Thyroid gland (tissue), 4 donors: ENCODE results near the gene RHOT1. TPM values are rescaled to one million over a fixed set of nuclear protein-coding genes. Genes with fewer than 3 reads are reported as not detected.

Experiments used
- DNase-seq, 2 donors: peaks; one replicate each; pipeline ENCODE4 v3.0.0-alpha.2; 2019
- H3K27ac ChIP-seq, 3 donors: fragments of 200-600 bp; sonication (generic); 1 replicate in 2 of 3; 2 replicates in 1 of 3; pipeline ENCODE4 v1.5.1; 2016 to 2019; ENCODE audit warnings: mild to moderate bottlenecking in 1 of 3, moderate library complexity in 1 of 3
- H3K27me3 ChIP-seq: fragments of 200-600 bp; sonication (generic); one replicate; pipeline ENCODE4 v1.5.1; 2019
- H3K36me3 ChIP-seq, 2 donors: fragments of 200-600 bp; sonication (generic); one replicate each; pipeline ENCODE4 v1.5.1; 2016 to 2019
- H3K4me1 ChIP-seq, 2 donors: fragments of 200-600 bp; sonication (generic); one replicate each; pipeline ENCODE4 v1.5.1; 2017 to 2019
- H3K4me3 ChIP-seq, 3 donors: fragments of 200-600 bp; sonication (generic); replicated peaks in 1 of 3; 1 replicate in 2 of 3; 2 replicates in 1 of 3; pipeline ENCODE4 v1.5.1; 2016; ENCODE audit warnings: mild to moderate bottlenecking in 1 of 3
- H3K9me3 ChIP-seq: fragments of 200-600 bp; sonication (generic); one replicate; pipeline ENCODE4 v1.5.1; 2017
- POLR2A ChIP-seq, 2 donors: fragments of 450-650 bp; IDR thresholded peaks; one replicate each; pipeline ENCODE4 v1.6.1; 2017; ENCODE audit warnings: antibody characterized with exemption in 2 of 2, mild to moderate bottlenecking in 2 of 2, moderate library complexity in 1 of 2
- WGBS, 2 donors: methylation state at CpG; one replicate each; pipeline ENCODE4 v1.1.5; 2017; 5-methylcytosine and 5-hydroxymethylcytosine counted together
- intact Hi-C: fragments of 100-400 bp; cut with DNase I; formaldehyde crosslinking; loops from one replicate; pipeline ENCODE4 v1.15.1; 2023
- total RNA-seq, 4 donors: library from RNA; depleted of rRNA; stranded (reverse); fragments of >200 nt; gene quantifications; one replicate each; pipeline ENCODE4 v1.2.3, GENCODE V29; 2016
- TF ChIP-seq, protein P1 (sequence below), 6 experiments: fragments of 200-600 bp in 3 of 6; fragments of 450-650 bp in 3 of 6; sonication (generic) in 3 of 6; IDR thresholded peaks; one replicate each; pipeline ENCODE4 v1.5.1; 2016 to 2019; ENCODE audit warnings: antibody characterized with exemption in 6 of 6, mild to moderate bottlenecking in 2 of 6, inconsistent platforms in 1 of 6, moderate library complexity in 1 of 6

RHOT1 gene
- total RNA-seq, 4 donors from 2014 or later, result 45.1 to 59.1 (median 51.4) TPM

DNA sequence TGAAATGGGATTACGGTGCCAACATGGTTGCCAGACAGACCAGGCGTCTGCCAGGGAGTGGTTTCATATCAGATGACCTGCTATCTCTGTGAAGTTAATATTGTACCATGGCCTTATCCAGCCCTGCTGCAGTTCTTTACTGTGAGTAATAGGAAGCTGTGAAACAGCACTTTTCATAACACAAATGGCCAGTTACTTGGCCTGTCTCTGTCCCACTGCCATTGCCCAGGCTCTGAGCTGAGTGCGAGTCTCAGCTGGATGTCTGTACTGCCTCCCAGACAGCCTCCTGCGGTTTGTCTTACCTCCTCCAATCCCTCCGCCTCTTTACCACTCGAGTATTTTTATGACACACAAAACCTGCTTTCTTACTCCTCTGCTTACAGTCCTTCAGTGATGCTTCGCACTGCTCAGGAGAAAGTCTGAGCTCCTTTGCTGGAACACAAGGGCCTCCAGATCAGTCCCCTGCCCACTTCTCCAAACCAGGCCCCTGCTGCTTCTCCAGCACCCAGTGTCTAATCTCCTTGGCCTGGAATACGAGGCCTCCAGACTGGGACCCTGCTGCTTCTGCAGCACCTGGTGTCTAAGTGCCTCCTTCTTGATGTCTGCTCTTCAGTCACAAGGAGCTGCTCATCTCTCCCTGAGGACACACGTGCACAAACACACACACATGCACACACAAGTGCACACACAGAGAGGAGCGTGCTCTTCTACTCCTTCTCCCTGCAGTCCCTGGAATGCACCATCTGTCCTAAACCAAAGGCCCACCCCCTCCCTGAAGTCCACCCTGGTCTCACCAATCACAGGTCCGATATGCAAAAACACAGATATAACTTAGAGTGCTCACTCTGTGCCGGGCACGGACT lies 17.1 kb upstream of the RHOT1 start:
- intact Hi-C loops, result no loop called here
- no peak for DNase-seq
- TF ChIP-seq, protein P1, sequence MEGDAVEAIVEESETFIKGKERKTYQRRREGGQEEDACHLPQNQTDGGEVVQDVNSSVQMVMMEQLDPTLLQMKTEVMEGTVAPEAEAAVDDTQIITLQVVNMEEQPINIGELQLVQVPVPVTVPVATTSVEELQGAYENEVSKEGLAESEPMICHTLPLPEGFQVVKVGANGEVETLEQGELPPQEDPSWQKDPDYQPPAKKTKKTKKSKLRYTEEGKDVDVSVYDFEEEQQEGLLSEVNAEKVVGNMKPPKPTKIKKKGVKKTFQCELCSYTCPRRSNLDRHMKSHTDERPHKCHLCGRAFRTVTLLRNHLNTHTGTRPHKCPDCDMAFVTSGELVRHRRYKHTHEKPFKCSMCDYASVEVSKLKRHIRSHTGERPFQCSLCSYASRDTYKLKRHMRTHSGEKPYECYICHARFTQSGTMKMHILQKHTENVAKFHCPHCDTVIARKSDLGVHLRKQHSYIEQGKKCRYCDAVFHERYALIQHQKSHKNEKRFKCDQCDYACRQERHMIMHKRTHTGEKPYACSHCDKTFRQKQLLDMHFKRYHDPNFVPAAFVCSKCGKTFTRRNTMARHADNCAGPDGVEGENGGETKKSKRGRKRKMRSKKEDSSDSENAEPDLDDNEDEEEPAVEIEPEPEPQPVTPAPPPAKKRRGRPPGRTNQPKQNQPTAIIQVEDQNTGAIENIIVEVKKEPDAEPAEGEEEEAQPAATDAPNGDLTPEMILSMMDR (IDR thresholded peaks at IDR 0.05), result no peak
- no peak for TF ChIP-seq POLR2A (IDR thresholded peaks at IDR 0.05)
- no peaks in the 10 kb centered on the region for H3K9me3 ChIP-seq
- no peaks in the 10 kb centered on the region for H3K36me3 ChIP-seq
- peaks cover 8 to 11% of the 10 kb centered on the region in 2 donors for H3K4me1 ChIP-seq
- H3K4me3 ChIP-seq, result no peak overlapping the region
- H3K27ac ChIP-seq, result no peak overlapping the region
- no peaks in the 10 kb centered on the region for H3K27me3 ChIP-seq
- WGBS, 2 donors, result 83 to 85% methylated on average over 13 of the region's 13 CpGs

GRCh38 chr17:32125848-32126153 lies 16.5 kb upstream of the RHOT1 start:
- H3K27me3 ChIP-seq, result no peaks in the 10 kb centered on the region
- intact Hi-C loops, result no loop called here
- H3K4me1 ChIP-seq, result peaks cover 8 to 11% of the 10 kb centered on the region in 2 donors
- no peak overlapping the region for H3K4me3 ChIP-seq
- no peak overlapping the region for H3K27ac ChIP-seq
- H3K36me3 ChIP-seq, result no peaks in the 10 kb centered on the region
- DNase-seq, result no peak
- TF ChIP-seq, protein P1 (IDR thresholded peaks at IDR 0.05), result no peak
- TF ChIP-seq POLR2A (IDR thresholded peaks at IDR 0.05), result no peak
- 95% methylated on average over 2 of the region's 2 CpGs for WGBS, 2 donors
- no peaks in the 10 kb centered on the region for H3K9me3 ChIP-seq

GRCh38 chr17:32126325-32126724 lies 16.0 kb upstream of the RHOT1 start:
- WGBS, 2 donors, result 73 to 76% methylated on average over 4 of the region's 4 CpGs
- Histone ChIP-seq H3K9me3 (no peaks in the 10 kb centered on the region), H3K27ac (no peak overlapping the region), H3K27me3 (no peaks in the 10 kb centered on the region), H3K4me1 (peaks cover 8 to 11% of the 10 kb centered on the region in 2 donors), H3K4me3 (no peak overlapping the region), H3K36me3 (no peaks in the 10 kb centered on the region)
- DNase-seq, result no peak
- intact Hi-C loops, result no loop called here
- no peak for TF ChIP-seq POLR2A (IDR thresholded peaks at IDR 0.05)
- TF ChIP-seq, protein P1 (IDR thresholded peaks at IDR 0.05), result no peak

- 94% methylated on average over 8 of the region's 8 CpGs for WGBS, 2 donors
Measured at GRCh38 chr17:32126746-32127145, 15.6 kb upstream of the RHOT1 start.

More at GRCh38 chr17:32126746-32127145, 15.6 kb upstream of the RHOT1 start:
- DNase-seq, result no peak
- Histone ChIP-seq H3K27ac (peak overlapping the region; percentile 57 to 94 (median 89)), H3K36me3 (no peaks in the 10 kb centered on the region), H3K27me3 (no peaks in the 10 kb centered on the region), H3K9me3 (no peaks in the 10 kb centered on the region), H3K4me3 (peak overlapping the region in 1 of 3 donors; percentile 52), H3K4me1 (peaks cover 8 to 11% of the 10 kb centered on the region in 2 donors)
- no peak for TF ChIP-seq POLR2A (IDR thresholded peaks at IDR 0.05)
- TF ChIP-seq, protein P1 (IDR thresholded peaks at IDR 0.05), result no peak
- intact Hi-C loops, result no loop called here
